Vagina (tissue), 2 donors: ENCODE measurements around the gene PIK3C2B. TPM values are rescaled to one million over a fixed set of nuclear protein-coding genes. Genes with fewer than 3 reads are reported as not detected.

ENCODE experiments used
- DNase-seq, 2 donors: peaks; one replicate each; pipeline ENCODE4 v3.0.0-alpha.2; 2017; ENCODE audit errors: extremely low spot score in 2 of 2
- H3K27ac ChIP-seq: fragments of 200-600 bp; sonication (generic); one replicate; pipeline ENCODE4 v1.5.1; 2019
- H3K27me3 ChIP-seq: fragments of 200-600 bp; sonication (generic); one replicate; pipeline ENCODE4 v1.5.1; 2019
- H3K36me3 ChIP-seq, 2 donors: fragments of 200-600 bp; sonication (generic); one replicate each; pipeline ENCODE4 v1.5.1; 2017 to 2019
- H3K4me1 ChIP-seq: fragments of 200-600 bp; sonication (generic); one replicate; pipeline ENCODE4 v1.5.1; 2019
- H3K4me3 ChIP-seq, 2 donors: fragments of 200-600 bp; sonication (generic); 1 replicate in 1 of 2; 2 replicates in 1 of 2; pipeline ENCODE4 v1.5.1; 2016 to 2019
- H3K9me3 ChIP-seq: fragments of 200-600 bp; sonication (generic); one replicate; pipeline ENCODE4 v1.5.1; 2019
- CTCF ChIP-seq, 3 experiments: fragments of 450-650 bp in 2 of 3; fragments of 200-600 bp in 1 of 3; sonication (generic) in 1 of 3; IDR thresholded peaks; one replicate each; pipeline ENCODE4 v1.5.1; 2017 to 2019; ENCODE audit warnings: antibody characterized with exemption in 3 of 3, mild to moderate bottlenecking in 2 of 3, moderate library complexity in 2 of 3
- POLR2A ChIP-seq, 2 donors: fragments of 450-650 bp; IDR thresholded peaks; one replicate each; pipeline ENCODE4 v1.6.1; 2017; ENCODE audit warnings: antibody characterized with exemption in 2 of 2, mild to moderate bottlenecking in 2 of 2, moderate library complexity in 2 of 2
- POLR2AphosphoS5 ChIP-seq, 2 donors: sonication (generic); formaldehyde crosslinking; IDR thresholded peaks; one replicate each; pipeline ENCODE4 v1.9.0; 2017; ENCODE audit warnings: antibody characterized with exemption in 2 of 2, mild to moderate bottlenecking in 2 of 2, low read depth in 1 of 2; ENCODE audit not compliant: insufficient read depth in 1 of 2
- intact Hi-C: fragments of 100-400 bp; cut with DNase I; formaldehyde crosslinking; loops from one replicate; pipeline ENCODE4 v1.15.1; 2023
- total RNA-seq: library from RNA; depleted of rRNA; stranded (reverse); fragments of >200 nt; gene quantifications from one replicate; pipeline ENCODE4 v1.2.3, GENCODE V29; 2016

PIK3C2B gene
- total RNA-seq, 1 donor from 2014 or later = 52.1 TPM

GRCh38 chr1:204454476-204454875, 40.1 kb downstream of the PIK3C2B start:
- Histone ChIP-seq H3K36me3 (peaks cover 0 to 16% of the 10 kb centered on the region in 2 donors), H3K4me1 (peaks cover 14% of the 10 kb centered on the region), H3K4me3 (no peak overlapping the region), H3K27ac (no peak overlapping the region), H3K27me3 (no peaks in the 10 kb centered on the region), H3K9me3 (no peaks in the 10 kb centered on the region)
- intact Hi-C loops = no loop called here
- no peak for DNase-seq
- TF ChIP-seq POLR2AphosphoS5 (IDR thresholded peaks at IDR 0.05; ENCODE audit: insufficient read depth in 1 of 2, low read depth in 1 of 2) (no peak), CTCF (IDR thresholded peaks at IDR 0.05) (no peak), POLR2A (IDR thresholded peaks at IDR 0.05) (no peak)

DNA sequence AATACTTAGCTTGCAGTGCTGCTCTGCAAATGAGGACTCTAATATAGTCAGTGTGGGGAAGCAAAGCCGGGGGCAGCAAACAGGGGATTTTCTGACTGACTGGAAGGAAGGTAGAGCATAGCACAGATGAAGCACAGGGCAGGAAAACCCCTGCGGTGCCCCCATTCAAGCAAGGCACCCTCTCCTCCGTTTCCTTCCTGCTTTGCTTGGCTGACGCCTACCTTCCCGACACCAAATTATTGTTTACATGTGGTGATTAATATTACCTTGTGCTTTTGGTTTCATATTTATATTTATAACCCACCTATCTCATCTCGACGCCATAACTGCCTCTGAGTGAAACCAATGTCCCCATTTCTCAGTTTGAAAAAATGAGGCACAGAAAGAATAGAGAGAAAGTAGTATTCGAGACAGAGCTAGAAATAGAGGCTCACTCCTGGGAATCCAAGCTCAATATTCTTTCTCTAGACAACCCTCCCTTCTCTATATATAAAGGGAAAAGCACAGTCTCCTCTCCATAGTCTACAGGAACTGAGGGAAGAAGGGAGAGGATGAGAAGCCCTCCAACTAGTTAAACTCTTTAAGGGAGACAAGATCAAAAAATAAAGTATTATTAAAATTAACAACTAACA, 41.3 kb downstream of the PIK3C2B start:
- H3K9me3 ChIP-seq = no peaks in the 10 kb centered on the region
- H3K36me3 ChIP-seq = peaks cover 0 to 16% of the 10 kb centered on the region in 2 donors
- no peak overlapping the region for H3K4me3 ChIP-seq
- TF ChIP-seq POLR2AphosphoS5 (IDR thresholded peaks at IDR 0.05; ENCODE audit: insufficient read depth in 1 of 2, low read depth in 1 of 2) (no peak), CTCF (IDR thresholded peaks at IDR 0.05) (no peak), POLR2A (IDR thresholded peaks at IDR 0.05) (no peak)
- peaks cover 23% of the 10 kb centered on the region for H3K4me1 ChIP-seq
- no peak for DNase-seq
- intact Hi-C loops = no loop called here
- no peaks in the 10 kb centered on the region for H3K27me3 ChIP-seq
- no peak overlapping the region for H3K27ac ChIP-seq

- H3K4me1 ChIP-seq = peaks cover 23% of the 10 kb centered on the region
- peaks cover 0 to 16% of the 10 kb centered on the region in 2 donors for H3K36me3 ChIP-seq
- no peaks in the 10 kb centered on the region for H3K9me3 ChIP-seq
- intact Hi-C loops = no loop called here
- no peak for TF ChIP-seq POLR2AphosphoS5 (IDR thresholded peaks at IDR 0.05; ENCODE audit: insufficient read depth in 1 of 2, low read depth in 1 of 2)
- TF ChIP-seq POLR2A (IDR thresholded peaks at IDR 0.05) = no peak
- no peak for TF ChIP-seq CTCF (IDR thresholded peaks at IDR 0.05)
- no peak overlapping the region for H3K4me3 ChIP-seq
- H3K27me3 ChIP-seq = no peaks in the 10 kb centered on the region
- peak overlapping the region; percentile 65 for H3K27ac ChIP-seq
- no peak for DNase-seq
Measured at GRCh38 chr1:204451352-204452124, 43.1 kb downstream of the PIK3C2B start.

GRCh38 chr1:204450461-204451257, 43.9 kb downstream of the PIK3C2B start:
- intact Hi-C loops = no loop called here
- Histone ChIP-seq H3K4me1 (peaks cover 31% of the 10 kb centered on the region), H3K4me3 (no peak overlapping the region), H3K9me3 (no peaks in the 10 kb centered on the region), H3K27ac (peak overlapping the region; percentile 65), H3K27me3 (no peaks in the 10 kb centered on the region), H3K36me3 (peaks cover 0 to 14% of the 10 kb centered on the region in 2 donors)
- no peak for DNase-seq
- TF ChIP-seq CTCF (IDR thresholded peaks at IDR 0.05) (no peak), POLR2A (IDR thresholded peaks at IDR 0.05) (no peak), POLR2AphosphoS5 (IDR thresholded peaks at IDR 0.05; ENCODE audit: insufficient read depth in 1 of 2, low read depth in 1 of 2) (no peak)
